CD4-positive, alpha-beta T cell (primary cell): ENCODE results near the gene OPTC. TPM values are rescaled to one million over a fixed set of nuclear protein-coding genes. Genes with fewer than 3 reads are reported as not detected.

Experiments used
- ATAC-seq: fragments of 200-7000 bp; cut with Tn5 transposase; one replicate; pipeline ENCODE4 v1.10.0; 2022; ENCODE audit warnings: mild to moderate bottlenecking; ENCODE audit not compliant: poor library complexity
- CTCF ChIA-PET: fragments of 350-600 bp; sonication (Branson Sonifier 250); formaldehyde crosslinking; loops from one replicate; lab custom pipeline; 2021; ENCODE audit warnings: antibody characterized with exemption, inconsistent platforms; lab: Charles Lee
- POLR2A ChIA-PET: fragments of 350-600 bp; sonication (Branson Sonifier 250); formaldehyde crosslinking; loops from one replicate; lab custom pipeline; 2021; ENCODE audit warnings: antibody characterized with exemption, inconsistent platforms; lab: Charles Lee
- DNase-seq, 14 experiments: peaks; one replicate each; pipeline ENCODE4 v3.0.0-alpha.2; 2013 to 2020; ENCODE audit warnings: mixed read lengths in 2 of 14
- H3K27ac ChIP-seq, 2 donors: one replicate each; pipeline versions ENCODE4 v1.5.1 to v1.7.0; 2013; ENCODE audit warnings: low read length in 2 of 2, low read depth in 1 of 2, mild to moderate bottlenecking in 1 of 2
- H3K27me3 ChIP-seq, 2 experiments: 1 replicate in 1 of 2; 2 replicates in 1 of 2; pipeline versions ENCODE4 v1.6.1 to v1.7.0; 2013; ENCODE audit warnings: low read length in 2 of 2, control low read depth in 1 of 2, mild to moderate bottlenecking in 1 of 2, moderate library complexity in 1 of 2; ENCODE audit not compliant: insufficient read depth in 2 of 2, control insufficient read depth in 1 of 2
- H3K36me3 ChIP-seq: one replicate; pipeline ENCODE4 v1.6.1; 2013; ENCODE audit warnings: low read length, control low read depth; ENCODE audit not compliant: insufficient read depth
- H3K4me1 ChIP-seq: one replicate; pipeline ENCODE4 v1.6.1; 2013; ENCODE audit warnings: low read length, control low read depth; ENCODE audit not compliant: insufficient read depth
- H3K4me3 ChIP-seq: one replicate; pipeline ENCODE4 v1.5.1; 2013; ENCODE audit warnings: mild to moderate bottlenecking, low read length, moderate library complexity
- H3K9me3 ChIP-seq, 2 experiments: 1 replicate in 1 of 2; 2 replicates in 1 of 2; pipeline versions ENCODE4 v1.6.1 to v1.7.0; 2013; ENCODE audit warnings: low read length in 2 of 2, mild to moderate bottlenecking in 2 of 2, control low read depth in 1 of 2, moderate library complexity in 1 of 2; ENCODE audit not compliant: control insufficient read depth in 1 of 2, insufficient read depth in 1 of 2
- H3K27ac Mint-ChIP-seq: one replicate; pipeline ENCODE4 v1.8.0; 2020; ENCODE audit warnings: mixed read lengths
- H3K27me3 Mint-ChIP-seq: one replicate; pipeline ENCODE4 v1.8.0; 2021; ENCODE audit warnings: mixed read lengths
- H3K36me3 Mint-ChIP-seq: one replicate; pipeline ENCODE4 v1.8.0; 2021; ENCODE audit warnings: low read depth, mixed read lengths
- H3K4me1 Mint-ChIP-seq: one replicate; pipeline ENCODE4 v1.8.0; 2021; ENCODE audit warnings: low read depth, mixed read lengths
- H3K4me3 Mint-ChIP-seq: one replicate; pipeline ENCODE4 v1.8.0; 2020; ENCODE audit warnings: mild to moderate bottlenecking, mixed read lengths
- H3K9me3 Mint-ChIP-seq: one replicate; pipeline ENCODE4 v1.8.0; 2020; ENCODE audit warnings: mixed read lengths
- intact Hi-C, 2 experiments: fragments of 100-400 bp; cut with DNase I in 1 of 2; cut with micrococcal nuclease in 1 of 2; formaldehyde crosslinking; loops; one replicate each; pipeline versions ENCODE4 v1.15.1 to v1.9.0; 2023 to 2025; cut with DNase I, micrococcal nuclease
- total RNA-seq, 174 experiments: library from RNA in 2 of 174; stranded (reverse) in 2 of 174; gene quantifications; one replicate each; pipeline ENCODE4 v1.2.3 and lab custom pipeline; 2021 to 2026
- TF ChIP-seq, protein P1 (sequence below): fragments of 200-600 bp; IDR thresholded peaks from one replicate; pipeline ENCODE4 v1.8.0; 2022; ENCODE audit warnings: antibody characterized with exemption, mild to moderate bottlenecking

OPTC gene
- total RNA-seq, 2 experiments from 2014 or later = not detected

DNA sequence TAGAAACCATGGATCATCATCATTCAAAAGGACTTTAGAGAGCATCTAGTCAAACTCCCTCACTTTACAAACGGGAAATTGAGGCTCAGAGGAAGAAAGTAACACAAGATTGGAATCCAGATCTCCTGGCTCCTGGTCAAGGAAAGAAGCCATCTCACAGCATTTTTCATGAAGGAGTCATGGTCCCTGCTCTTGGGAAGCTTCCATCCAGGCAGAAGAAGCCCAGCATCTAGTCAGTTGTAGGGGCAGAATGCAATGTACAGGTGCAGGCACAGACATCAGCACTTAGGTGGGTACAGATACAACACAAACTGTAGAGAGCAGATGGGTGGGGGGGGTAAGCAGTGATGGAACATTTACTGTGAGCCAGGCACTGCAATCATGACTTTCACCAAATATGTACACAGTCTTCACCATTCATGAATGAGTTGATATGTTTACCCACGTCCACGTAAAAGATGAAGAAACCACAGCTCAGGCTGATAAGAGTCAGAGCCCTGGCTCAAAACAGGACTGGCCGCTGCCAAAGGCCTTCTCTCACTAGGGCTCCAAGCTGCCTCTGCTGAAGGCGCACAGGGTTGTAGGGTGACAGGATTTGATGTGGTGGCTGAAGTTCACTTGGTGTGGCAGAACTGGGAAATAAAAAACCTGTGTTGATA is 44.0 kb downstream of the OPTC start:
- H3K27ac Mint-ChIP-seq = no peak overlapping the region
- H3K36me3 Mint-ChIP-seq = no peaks in the 10 kb centered on the region
- CTCF ChIA-PET = no interaction called here
- Histone ChIP-seq H3K36me3 (no peaks in the 10 kb centered on the region), H3K9me3 (no peaks in the 10 kb centered on the region), H3K4me3 (no peak overlapping the region), H3K27me3 (no peaks in the 10 kb centered on the region), H3K4me1 (no peaks in the 10 kb centered on the region), H3K27ac (no peak overlapping the region)
- H3K4me1 Mint-ChIP-seq = no peaks in the 10 kb centered on the region
- ATAC-seq (no peak), DNase-seq (peak in 1 of 14 experiments; percentile 30)
- intact Hi-C loops = no loop called here
- TF ChIP-seq, protein P1, sequence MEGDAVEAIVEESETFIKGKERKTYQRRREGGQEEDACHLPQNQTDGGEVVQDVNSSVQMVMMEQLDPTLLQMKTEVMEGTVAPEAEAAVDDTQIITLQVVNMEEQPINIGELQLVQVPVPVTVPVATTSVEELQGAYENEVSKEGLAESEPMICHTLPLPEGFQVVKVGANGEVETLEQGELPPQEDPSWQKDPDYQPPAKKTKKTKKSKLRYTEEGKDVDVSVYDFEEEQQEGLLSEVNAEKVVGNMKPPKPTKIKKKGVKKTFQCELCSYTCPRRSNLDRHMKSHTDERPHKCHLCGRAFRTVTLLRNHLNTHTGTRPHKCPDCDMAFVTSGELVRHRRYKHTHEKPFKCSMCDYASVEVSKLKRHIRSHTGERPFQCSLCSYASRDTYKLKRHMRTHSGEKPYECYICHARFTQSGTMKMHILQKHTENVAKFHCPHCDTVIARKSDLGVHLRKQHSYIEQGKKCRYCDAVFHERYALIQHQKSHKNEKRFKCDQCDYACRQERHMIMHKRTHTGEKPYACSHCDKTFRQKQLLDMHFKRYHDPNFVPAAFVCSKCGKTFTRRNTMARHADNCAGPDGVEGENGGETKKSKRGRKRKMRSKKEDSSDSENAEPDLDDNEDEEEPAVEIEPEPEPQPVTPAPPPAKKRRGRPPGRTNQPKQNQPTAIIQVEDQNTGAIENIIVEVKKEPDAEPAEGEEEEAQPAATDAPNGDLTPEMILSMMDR = no peak
- H3K27me3 Mint-ChIP-seq = no peaks in the 10 kb centered on the region
- no peak overlapping the region for H3K4me3 Mint-ChIP-seq
- POLR2A ChIA-PET = no interaction called here
- H3K9me3 Mint-ChIP-seq = no peaks in the 10 kb centered on the region

- no peak for ATAC-seq
- CTCF ChIA-PET = no interaction called here
- no peaks in the 10 kb centered on the region for H3K9me3 Mint-ChIP-seq
- H3K36me3 Mint-ChIP-seq = no peaks in the 10 kb centered on the region
- Histone ChIP-seq H3K4me1 (no peaks in the 10 kb centered on the region), H3K4me3 (no peak overlapping the region), H3K27ac (no peak overlapping the region), H3K36me3 (no peaks in the 10 kb centered on the region), H3K27me3 (no peaks in the 10 kb centered on the region), H3K9me3 (no peaks in the 10 kb centered on the region)
- H3K4me1 Mint-ChIP-seq = no peaks in the 10 kb centered on the region
- POLR2A ChIA-PET = no interaction called here
- TF ChIP-seq, protein P1 = no peak
- no peaks in the 10 kb centered on the region for H3K27me3 Mint-ChIP-seq
- no peak overlapping the region for H3K4me3 Mint-ChIP-seq
- no peak overlapping the region for H3K27ac Mint-ChIP-seq
- no peak for DNase-seq
- intact Hi-C loops = no loop called here
Observed at GRCh38 chr1:203538726-203539125, 44.8 kb downstream of the OPTC start.

- TF ChIP-seq, protein P1 = no peak
- no peak overlapping the region for H3K27ac Mint-ChIP-seq
- Histone ChIP-seq H3K36me3 (no peaks in the 10 kb centered on the region), H3K4me3 (no peak overlapping the region), H3K27me3 (no peaks in the 10 kb centered on the region), H3K27ac (no peak overlapping the region), H3K4me1 (no peaks in the 10 kb centered on the region), H3K9me3 (no peaks in the 10 kb centered on the region)
- H3K36me3 Mint-ChIP-seq = no peaks in the 10 kb centered on the region
- no peaks in the 10 kb centered on the region for H3K4me1 Mint-ChIP-seq
- CTCF ChIA-PET = no interaction called here
- H3K9me3 Mint-ChIP-seq = no peaks in the 10 kb centered on the region
- no peaks in the 10 kb centered on the region for H3K27me3 Mint-ChIP-seq
- POLR2A ChIA-PET = no interaction called here
- no peak overlapping the region for H3K4me3 Mint-ChIP-seq
- intact Hi-C loops = no loop called here
- ATAC-seq (no peak), DNase-seq (no peak)
Observed at GRCh38 chr1:203539831-203540546, 46.0 kb downstream of the OPTC start.
